A673 (cell line): ENCODE measurements around the gene CERK. TPM values are rescaled to one million over a fixed set of nuclear protein-coding genes. Genes with fewer than 3 reads are reported as not detected.

Source experiments
- BruUV-seq: library from RNA; stranded (reverse); fragments of 400-500 nt; replicated peaks from 2 replicates; lab custom pipeline; 2021; lab: Mats Ljungman, UMichigan
- CTCF ChIA-PET: fragments of 300-600 bp; sonication (Branson Sonifier 250); formaldehyde crosslinking; loops from one replicate; lab custom pipeline; 2022; ENCODE audit warnings: antibody characterized with exemption; lab: Charles Lee
- POLR2A ChIA-PET: fragments of 300-600 bp; sonication (Branson Sonifier 250); formaldehyde crosslinking; loops from one replicate; lab custom pipeline; 2022; ENCODE audit warnings: antibody characterized with exemption; ENCODE audit not compliant: low non-redundant PET; lab: Charles Lee
- DNase-seq: peaks from one replicate; pipeline ENCODE4 v3.0.0-alpha.2; 2015; ENCODE audit warnings: low spot score
- H3K27ac ChIP-seq: fragments of 200-600 bp; sonication (generic); 2 replicates; pipeline ENCODE4 v1.5.1; 2016; ENCODE audit warnings: mixed run types, low read depth, mild to moderate bottlenecking, mixed read lengths, antibody characterized with exemption, low read length; ENCODE audit not compliant: poor library complexity, severe bottlenecking
- H3K27me3 ChIP-seq: fragments of 200-600 bp; sonication (generic); replicated peaks from 2 replicates; pipeline ENCODE4 v1.6.1; 2017; ENCODE audit warnings: mixed run types, low read depth, mild to moderate bottlenecking, mixed read lengths, antibody characterized with exemption, low read length; ENCODE audit not compliant: insufficient read depth, poor library complexity
- H3K36me3 ChIP-seq: fragments of 200-600 bp; sonication (generic); 2 replicates; pipeline ENCODE4 v1.6.1; 2016; ENCODE audit warnings: mixed run types, mild to moderate bottlenecking, mixed read lengths, antibody characterized with exemption, low read length; ENCODE audit not compliant: insufficient read depth, poor library complexity, severe bottlenecking
- H3K4me1 ChIP-seq: fragments of 200-600 bp; sonication (generic); 2 replicates; pipeline ENCODE4 v1.6.1; 2017; ENCODE audit warnings: mixed run types, mild to moderate bottlenecking, mixed read lengths, antibody characterized with exemption, low read length; ENCODE audit not compliant: insufficient read depth, poor library complexity, severe bottlenecking
- H3K4me3 ChIP-seq: fragments of 200-600 bp; sonication (generic); 2 replicates; pipeline ENCODE4 v1.5.1; 2016; ENCODE audit warnings: low read depth, mixed run types, mild to moderate bottlenecking, mixed read lengths, low read length; ENCODE audit not compliant: poor library complexity, severe bottlenecking
- H3K9me3 ChIP-seq: fragments of 200-600 bp; sonication (generic); 2 replicates; pipeline ENCODE4 v1.6.1; 2016; ENCODE audit warnings: mixed run types, low read depth, mild to moderate bottlenecking, mixed read lengths, antibody characterized with exemption, low read length; ENCODE audit not compliant: poor library complexity, severe bottlenecking
- CTCF ChIP-seq: fragments of 300-800, 200-600 bp; sonication (generic); conservative IDR thresholded peaks from 2 replicates; pipeline ENCODE4 v1.5.1; 2017; ENCODE audit warnings: low read depth, mild to moderate bottlenecking, antibody characterized with exemption, low read length, moderate library complexity, mixed read lengths
- EZH2 ChIP-seq: fragments of 200-600 bp; sonication (generic); IDR thresholded peaks from 2 replicates; pipeline ENCODE4 v1.6.1; 2017; ENCODE audit warnings: borderline replicate concordance, low read depth, mild to moderate bottlenecking, mixed read lengths, antibody characterized with exemption, low read length; ENCODE audit not compliant: poor library complexity, severe bottlenecking
- intact Hi-C: fragments of 100-400 bp; cut with micrococcal nuclease; formaldehyde crosslinking; loops from one replicate; pipeline ENCODE4 v1.10.0; 2022; ENCODE audit not compliant: unreplicated experiment
- total RNA-seq: library from RNA; stranded (reverse); gene quantifications from 2 replicates; pipeline ENCODE4 v1.2.3, GENCODE V29; 2021

CERK gene
- total RNA-seq, 1 experiment from 2014 or later = 58.8 TPM

DNA sequence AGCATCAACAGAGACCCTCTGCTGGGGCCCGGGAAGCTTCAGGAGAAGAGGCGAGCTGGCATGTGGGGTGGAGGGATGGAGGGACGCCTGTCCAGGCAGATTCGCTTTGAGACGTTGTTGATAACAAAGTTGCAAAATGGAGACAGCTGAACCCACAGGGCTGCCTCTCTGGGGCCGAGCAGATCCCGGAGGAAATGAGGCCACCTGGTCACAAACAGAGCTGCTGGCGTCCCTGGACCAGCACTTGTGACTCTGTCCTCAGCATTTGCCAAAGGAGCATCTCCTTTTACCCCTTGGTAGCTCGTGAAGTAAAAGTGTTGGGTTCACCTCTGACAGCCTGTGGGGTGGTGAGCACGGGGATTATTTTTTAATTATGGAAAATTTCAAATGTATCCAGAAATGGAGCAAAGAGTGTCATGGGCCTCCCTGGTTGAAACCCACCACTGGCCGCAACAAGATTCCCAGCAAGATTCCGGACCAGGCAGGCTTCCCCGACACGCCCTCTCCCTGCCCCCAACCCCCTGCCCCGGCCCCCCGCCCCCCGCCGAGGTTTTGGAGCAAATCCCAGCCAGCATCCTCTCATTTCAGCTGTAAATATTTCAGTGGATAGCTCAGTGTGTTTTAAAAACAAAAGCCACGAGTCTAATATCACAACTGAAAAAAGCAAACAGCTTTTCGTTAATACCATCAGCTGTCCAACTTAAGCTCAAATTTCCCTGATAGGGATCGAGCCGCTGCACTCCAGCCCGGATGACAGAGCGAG lies 97.6 kb downstream of the CERK start:
- H3K27ac ChIP-seq = no peak overlapping the region
- H3K4me3 ChIP-seq = no peak overlapping the region
- H3K9me3 ChIP-seq = no peaks in the 10 kb centered on the region
- BruUV-seq = no TSS peak
- no peaks in the 10 kb centered on the region for H3K27me3 ChIP-seq
- ChIA-PET POLR2A (interaction anchor here (0.5 kb wide), 1 partner anchor 16 kb away, joined by 11 read pairs; no protein-coding TSS in a partner anchor), CTCF (interaction anchor here (0.6 kb wide), 1 partner anchor 11 kb away, joined by 5 read pairs; no protein-coding TSS in a partner anchor)
- no peaks in the 10 kb centered on the region for H3K36me3 ChIP-seq
- intact Hi-C loops = no loop called here
- H3K4me1 ChIP-seq = peaks cover 4% of the 10 kb centered on the region
- TF ChIP-seq EZH2 (no peak), CTCF (no peak)
- DNase-seq = no peak

- Histone ChIP-seq H3K36me3 (no peaks in the 10 kb centered on the region), H3K4me3 (no peak overlapping the region), H3K27ac (no peak overlapping the region), H3K4me1 (peaks cover 4% of the 10 kb centered on the region), H3K9me3 (no peaks in the 10 kb centered on the region), H3K27me3 (no peaks in the 10 kb centered on the region)
- no peak for DNase-seq
- no peak for TF ChIP-seq CTCF
- no peak for TF ChIP-seq EZH2
- intact Hi-C loops = no loop called here
- ChIA-PET POLR2A (interaction anchor here (0.5 kb wide), 1 partner anchor 15 kb away, joined by 11 read pairs; no protein-coding TSS in a partner anchor), CTCF (no interaction called here)
- BruUV-seq = no TSS peak
Measured at GRCh38 chr22:46639843-46640242, 98.2 kb downstream of the CERK start.

GRCh38 chr22:46638601-46639431 lies 99.2 kb downstream of the CERK start:
- Histone ChIP-seq H3K9me3 (no peaks in the 10 kb centered on the region), H3K4me3 (no peak overlapping the region), H3K4me1 (peaks cover 4% of the 10 kb centered on the region), H3K36me3 (no peaks in the 10 kb centered on the region), H3K27me3 (no peaks in the 10 kb centered on the region), H3K27ac (no peak overlapping the region)
- DNase-seq = no peak
- CTCF ChIA-PET = no interaction called here
- TF ChIP-seq CTCF (no peak), EZH2 (no peak)
- POLR2A ChIA-PET = no interaction called here
- intact Hi-C loops = no loop called here
- BruUV-seq = no TSS peak
